ENCODE data around the gene FAM20A. TPM values are rescaled to one million over a fixed set of nuclear protein-coding genes. Genes with fewer than 3 reads are reported as not detected.

Gene FAM20A
- total and polyA plus RNA-seq, 2 of the 8 experiments (the other 6 are each of a cell fraction or from before 2014, with no cell fraction given): 3.6 to 11.9 TPM

DNA sequence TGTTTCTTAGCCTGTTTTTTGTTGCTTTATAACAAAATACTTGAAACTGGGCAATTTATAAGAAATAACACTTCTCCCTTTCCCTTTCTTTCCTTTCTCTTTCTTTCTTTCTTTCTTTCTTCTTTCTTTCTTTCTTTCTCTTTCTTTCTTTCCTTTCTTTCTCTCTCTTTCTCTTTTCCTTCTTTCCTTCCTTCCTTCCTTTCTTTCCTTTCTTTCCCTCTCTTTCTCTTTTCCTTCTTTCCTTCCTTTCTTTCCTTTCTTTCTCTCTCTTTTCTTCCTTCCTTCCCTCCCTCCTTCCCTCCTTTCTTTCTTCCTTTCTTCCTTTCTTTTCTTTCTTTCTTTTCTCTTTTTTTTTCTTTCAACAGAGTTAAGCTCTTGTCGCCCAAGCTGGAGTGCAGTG lies 27.8 kb downstream of the FAM20A start:
- no peak overlapping the region for H3K9ac ChIP-seq (replicated peaks in 1 of 4; ENCODE audit: extremely low read depth in 1 of 4, low read depth in 3 of 4, low read length in 3 of 4)
- no peak overlapping the region for H3K18ac ChIP-seq (ENCODE audit: extremely low read depth, low read length)
- H3K23me2 ChIP-seq (ENCODE audit: low read depth, low read length): no peaks in the 10 kb centered on the region
- CTCF ChIA-PET (ENCODE audit: partially characterized antibody): interaction anchor here (0.8 to 0.9 kb wide), 3 partner anchors 9 to 100 kb away, joined by 3 read pairs; no protein-coding TSS in a partner anchor
- no peak overlapping the region for H2BK12ac ChIP-seq (ENCODE audit: low read depth, low read length)
- TF ChIP-seq SIX5 (IDR thresholded peaks at IDR 0.05; ENCODE audit: low read depth, low read length): no peak
- H3K79me2 ChIP-seq (ENCODE audit: control insufficient read depth in 1 of 2, insufficient read depth in 2 of 2, low read length in 2 of 2): no peaks in the 10 kb centered on the region
- POLR2A ChIA-PET (ENCODE audit: partially characterized antibody): no interaction called here
- H3K27ac ChIP-seq (ENCODE audit: low read depth, low read length): no peak overlapping the region
- H2BK120ac ChIP-seq (replicated peaks; ENCODE audit: low read depth, low read length): no peak overlapping the region
- no peak overlapping the region for H2AK5ac ChIP-seq (ENCODE audit: low read depth, low read length)
- no peak overlapping the region for H2BK15ac ChIP-seq (ENCODE audit: low read length)
- H3K14ac ChIP-seq (ENCODE audit: insufficient read length): no peak overlapping the region
- H2BK20ac ChIP-seq (ENCODE audit: low read length): no peak overlapping the region
- no peak overlapping the region for H2AFZ ChIP-seq (ENCODE audit: low read length)
- H3K4me3 ChIP-seq (ENCODE audit: extremely low read depth in 1 of 4, insufficient read depth in 2 of 4, low read depth in 3 of 4, low read length in 4 of 4): no peak overlapping the region
- no peak overlapping the region for H4K5ac ChIP-seq (ENCODE audit: insufficient read length, low read depth, low read length)
- no peaks in the 10 kb centered on the region for H3K9me3 ChIP-seq (ENCODE audit: insufficient read depth in 2 of 2, low read depth in 1 of 2, low read length in 1 of 2)
- no peaks in the 10 kb centered on the region for H3K79me1 ChIP-seq (ENCODE audit: low read depth, low read length)
- no peak overlapping the region for H4K91ac ChIP-seq (replicated peaks; ENCODE audit: insufficient read length, low read length)
- H3K23ac ChIP-seq (ENCODE audit: insufficient read length): no peak overlapping the region
- no peak overlapping the region for H3K4ac ChIP-seq (replicated peaks; ENCODE audit: insufficient read length, low read depth, low read length)
- FAIRE-seq (no peak), DNase-seq (ENCODE audit: low read depth in 1 of 2, low spot score in 2 of 2) (no peak)
- no peak overlapping the region for H4K8ac ChIP-seq (ENCODE audit: extremely low read depth, insufficient read depth, low read length)
- no peak overlapping the region for H3K4me2 ChIP-seq (ENCODE audit: insufficient read depth in 1 of 2, low read depth in 2 of 2, low read length in 2 of 2)
- peaks cover 0 to 8% (median 0%) of the 10 kb centered on the region in 4 experiments; a peak in 1 of 8 replicates for H3K36me3 ChIP-seq (ENCODE audit: control insufficient read depth in 2 of 4, insufficient read depth in 4 of 4, low read length in 3 of 4)
- no peaks in the 10 kb centered on the region for H3K4me1 ChIP-seq (replicated peaks in 1 of 4; ENCODE audit: control insufficient read depth in 3 of 4, insufficient read depth in 4 of 4, low read length in 3 of 4)
- no peaks in the 10 kb centered on the region for H4K20me1 ChIP-seq (replicated peaks in 1 of 2; ENCODE audit: control insufficient read depth in 1 of 2, insufficient read depth in 2 of 2, low read length in 2 of 2)
- no peaks in the 10 kb centered on the region for H3K27me3 ChIP-seq (replicated peaks in 1 of 4; ENCODE audit: control insufficient read depth in 3 of 4, extremely low read depth in 1 of 4, insufficient read depth in 3 of 4, low read length in 3 of 4)
- H3K56ac ChIP-seq (replicated peaks; ENCODE audit: insufficient read length, low read depth, low read length): no peak overlapping the region
- WGBS, 2 experiments (ENCODE audit: extremely low coverage in 1 of 2, insufficient coverage in 1 of 2, insufficient read length in 1 of 2, insufficient replicate concordance in 2 of 2, low coverage in 1 of 2, low lambda C conversion rate in 2 of 2, missing lambda C conversion rate in 1 of 2): 100% methylated on average over 1 of the region's 1 CpG; no CpG with 5 or more reads in 1 of the 2 experiments
- H2BK5ac ChIP-seq (ENCODE audit: low read depth, low read length): no peak overlapping the region
